Activated T-helper 17 cell treated with anti-CD3 and anti-CD28 coated beads, Interleukin-2, amount 50 U/mL, for 72 hours (primary cell): ENCODE data around the gene DIPK1B. TPM values are rescaled to one million over a fixed set of nuclear protein-coding genes. Genes with fewer than 3 reads are reported as not detected.
"Not testable (repeated sequence)": the region's sequence is repeated elsewhere in the genome, so short reads cannot be mapped to it uniquely, and the experiment has no call there.

ENCODE experiments used
- ATAC-seq: fragments of 150-1000 bp; cut with Tn5 transposase; replicated peaks from 2 replicates; pipeline ENCODE4 v1.10.0; 2021; ENCODE audit warnings: mild to moderate bottlenecking, moderate library complexity
- H3K27ac Mint-ChIP-seq: one replicate; pipeline ENCODE4 v1.8.0; 2022; ENCODE audit warnings: mixed read lengths
- H3K27me3 Mint-ChIP-seq: one replicate; pipeline ENCODE4 v1.8.0; 2022; ENCODE audit warnings: mixed read lengths
- H3K36me3 Mint-ChIP-seq: one replicate; pipeline ENCODE4 v1.8.0; 2022; ENCODE audit warnings: low read depth, mild to moderate bottlenecking, mixed read lengths
- H3K4me1 Mint-ChIP-seq: one replicate; pipeline ENCODE4 v1.8.0; 2022; ENCODE audit warnings: mixed read lengths
- H3K4me3 Mint-ChIP-seq: one replicate; pipeline ENCODE4 v1.8.0; 2022; ENCODE audit warnings: mild to moderate bottlenecking, mixed read lengths
- H3K9me3 Mint-ChIP-seq: one replicate; pipeline ENCODE4 v1.8.0; 2022; ENCODE audit warnings: mixed read lengths
- total RNA-seq, 2 donors: library from RNA; stranded (reverse); gene quantifications; one replicate each; pipeline ENCODE4 v1.2.3, GENCODE V29; 2022

Gene DIPK1B
- total RNA-seq, 2 donors from 2014 or later = not detected

DNA sequence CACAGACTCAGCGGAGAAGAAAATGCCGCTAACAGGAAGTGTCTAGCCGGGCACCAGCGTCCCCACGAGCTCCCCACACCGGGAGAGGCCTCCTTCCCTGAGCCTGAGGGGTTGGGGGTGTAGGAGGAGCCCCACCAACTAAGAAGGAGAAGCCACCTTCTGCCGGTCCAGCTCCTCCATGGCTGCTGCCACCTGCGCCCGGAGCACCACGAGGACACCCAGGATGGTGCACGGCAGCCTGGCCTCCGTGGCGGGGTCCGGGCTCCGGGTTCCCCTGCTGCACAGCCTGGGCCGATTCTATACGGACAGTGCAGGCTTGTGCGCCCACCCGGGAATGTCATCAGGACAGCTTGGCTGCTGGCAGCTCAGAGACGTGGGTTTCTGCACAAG, 45.4 kb downstream of the DIPK1B start:
- ATAC-seq = no peak
- Mint-ChIP-seq H3K27me3 (peaks cover 4% of the 10 kb centered on the region), H3K4me1 (no peaks in the 10 kb centered on the region), H3K27ac (no peak overlapping the region), H3K36me3 (no peaks in the 10 kb centered on the region), H3K9me3 (no peaks in the 10 kb centered on the region), H3K4me3 (no peak overlapping the region)

GRCh38 chr9:136759001-136759400, 46.6 kb downstream of the DIPK1B start:
- H3K27ac Mint-ChIP-seq = no peak overlapping the region
- no peaks in the 10 kb centered on the region for H3K36me3 Mint-ChIP-seq
- peaks cover 4% of the 10 kb centered on the region for H3K27me3 Mint-ChIP-seq
- no peak overlapping the region for H3K4me3 Mint-ChIP-seq
- no peaks in the 10 kb centered on the region for H3K4me1 Mint-ChIP-seq
- no peaks in the 10 kb centered on the region for H3K9me3 Mint-ChIP-seq
- ATAC-seq = no peak

- no peaks in the 10 kb centered on the region for H3K36me3 Mint-ChIP-seq
- no peak overlapping the region for H3K27ac Mint-ChIP-seq
- H3K4me3 Mint-ChIP-seq = no peak overlapping the region
- no peak for ATAC-seq
- no peaks in the 10 kb centered on the region for H3K9me3 Mint-ChIP-seq
- peaks cover 4% of the 10 kb centered on the region for H3K27me3 Mint-ChIP-seq
- no peaks in the 10 kb centered on the region for H3K4me1 Mint-ChIP-seq
These were observed 47.3 kb downstream of the DIPK1B start for GRCh38 chr9:136759436-136760325.

DNA sequence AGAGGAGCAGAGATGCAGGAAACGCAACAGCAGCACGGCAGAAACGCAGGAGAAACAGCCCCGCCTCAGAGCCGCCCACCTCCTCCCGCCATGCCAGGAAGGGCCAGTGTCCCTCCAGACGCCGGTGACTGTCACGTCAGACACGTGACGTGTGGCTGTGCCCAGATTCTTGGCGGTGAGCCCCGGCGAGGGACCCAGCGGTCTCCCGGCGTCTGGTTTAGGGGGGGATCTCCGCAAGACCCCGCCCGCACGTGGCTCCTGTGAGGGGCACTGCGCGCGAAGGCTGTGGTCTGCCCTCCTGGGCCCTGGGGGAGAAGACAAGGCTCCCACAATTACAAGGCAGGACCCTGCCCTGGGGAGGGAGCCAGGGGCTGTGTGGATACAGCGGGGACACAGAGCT, 48.1 kb downstream of the DIPK1B start:
- H3K9me3 Mint-ChIP-seq = no peaks in the 10 kb centered on the region
- no peak overlapping the region for H3K27ac Mint-ChIP-seq
- H3K4me3 Mint-ChIP-seq = no peak overlapping the region
- H3K4me1 Mint-ChIP-seq = no peaks in the 10 kb centered on the region
- H3K27me3 Mint-ChIP-seq = peaks cover 4% of the 10 kb centered on the region
- H3K36me3 Mint-ChIP-seq = no peaks in the 10 kb centered on the region
- no peak for ATAC-seq

DNA sequence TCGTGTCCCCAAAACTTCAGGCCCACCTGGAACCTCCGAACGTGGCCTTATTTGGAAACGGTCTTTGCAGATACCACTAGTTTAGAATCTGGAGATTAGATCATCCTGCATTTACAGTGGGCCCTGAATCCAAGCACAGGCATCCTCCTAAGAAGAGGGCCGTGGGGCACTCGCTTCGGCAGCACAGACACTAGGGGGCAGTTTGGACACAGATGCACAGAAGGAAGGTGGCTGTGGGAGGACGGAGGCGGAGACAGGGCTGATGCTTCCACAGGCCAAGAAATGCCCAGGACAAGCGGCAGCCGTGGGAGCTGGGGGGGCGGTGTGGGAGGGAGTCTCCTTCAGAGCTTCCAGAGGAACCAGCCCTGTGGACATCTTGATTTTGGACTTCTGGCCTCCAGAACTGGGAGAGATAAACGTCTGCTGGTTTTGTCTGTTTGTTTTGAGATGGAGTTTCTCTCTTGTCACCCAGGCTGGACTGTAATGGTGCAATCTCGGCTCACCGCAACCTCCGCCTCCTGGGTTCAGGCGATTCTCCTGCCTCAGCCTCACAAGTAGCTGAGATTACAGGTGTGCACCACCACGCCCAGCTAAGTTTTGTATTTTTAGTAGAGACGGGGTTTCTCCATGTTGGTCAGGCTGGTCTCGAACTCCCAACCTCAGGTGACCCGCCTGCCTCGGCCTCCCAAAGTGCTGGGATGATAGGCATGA, 48.6 kb downstream of the DIPK1B start:
- ATAC-seq = peak; percentile 34
- H3K4me1 Mint-ChIP-seq, H3K27me3 Mint-ChIP-seq, H3K27ac Mint-ChIP-seq, H3K4me3 Mint-ChIP-seq, H3K9me3 Mint-ChIP-seq, H3K36me3 Mint-ChIP-seq: not testable (repeated sequence)

GRCh38 chr9:136761545-136761981, 49.2 kb downstream of the DIPK1B start:
- no peak for ATAC-seq
- no peaks in the 10 kb centered on the region for H3K36me3 Mint-ChIP-seq
- H3K4me3 Mint-ChIP-seq = no peak overlapping the region
- peaks cover under 1% of the 10 kb centered on the region for H3K4me1 Mint-ChIP-seq
- H3K9me3 Mint-ChIP-seq = no peaks in the 10 kb centered on the region
- peaks cover 4% of the 10 kb centered on the region for H3K27me3 Mint-ChIP-seq
- H3K27ac Mint-ChIP-seq = no peak overlapping the region

DNA sequence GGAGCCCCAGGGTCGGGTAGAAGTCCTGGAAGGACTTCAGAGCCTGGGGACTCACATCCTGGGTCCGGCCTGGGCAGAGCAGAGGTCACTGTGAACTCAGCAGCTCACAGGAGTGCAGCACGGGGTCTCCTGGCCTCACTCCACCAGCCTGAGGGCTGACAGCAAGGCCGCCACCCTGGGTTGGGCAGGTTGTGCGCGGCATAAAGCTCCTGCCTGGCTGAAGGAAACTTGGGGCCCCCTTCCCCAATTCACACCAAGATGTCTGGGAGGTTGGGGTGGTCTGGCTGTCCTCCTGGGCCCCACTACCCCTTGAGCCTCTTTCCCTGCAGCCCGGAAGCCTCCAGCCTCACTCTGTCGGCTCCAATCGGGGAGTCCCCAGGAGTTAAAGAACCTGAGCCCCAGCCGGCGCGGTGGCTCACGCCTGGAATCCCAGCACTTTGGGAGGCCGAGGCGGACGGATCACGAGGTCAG, 49.9 kb downstream of the DIPK1B start:
- Mint-ChIP-seq H3K27me3 (peaks cover 4% of the 10 kb centered on the region), H3K9me3 (no peaks in the 10 kb centered on the region), H3K27ac (no peak overlapping the region), H3K36me3 (no peaks in the 10 kb centered on the region), H3K4me3 (no peak overlapping the region), H3K4me1 (peaks cover 6% of the 10 kb centered on the region)
- no peak for ATAC-seq

DNA sequence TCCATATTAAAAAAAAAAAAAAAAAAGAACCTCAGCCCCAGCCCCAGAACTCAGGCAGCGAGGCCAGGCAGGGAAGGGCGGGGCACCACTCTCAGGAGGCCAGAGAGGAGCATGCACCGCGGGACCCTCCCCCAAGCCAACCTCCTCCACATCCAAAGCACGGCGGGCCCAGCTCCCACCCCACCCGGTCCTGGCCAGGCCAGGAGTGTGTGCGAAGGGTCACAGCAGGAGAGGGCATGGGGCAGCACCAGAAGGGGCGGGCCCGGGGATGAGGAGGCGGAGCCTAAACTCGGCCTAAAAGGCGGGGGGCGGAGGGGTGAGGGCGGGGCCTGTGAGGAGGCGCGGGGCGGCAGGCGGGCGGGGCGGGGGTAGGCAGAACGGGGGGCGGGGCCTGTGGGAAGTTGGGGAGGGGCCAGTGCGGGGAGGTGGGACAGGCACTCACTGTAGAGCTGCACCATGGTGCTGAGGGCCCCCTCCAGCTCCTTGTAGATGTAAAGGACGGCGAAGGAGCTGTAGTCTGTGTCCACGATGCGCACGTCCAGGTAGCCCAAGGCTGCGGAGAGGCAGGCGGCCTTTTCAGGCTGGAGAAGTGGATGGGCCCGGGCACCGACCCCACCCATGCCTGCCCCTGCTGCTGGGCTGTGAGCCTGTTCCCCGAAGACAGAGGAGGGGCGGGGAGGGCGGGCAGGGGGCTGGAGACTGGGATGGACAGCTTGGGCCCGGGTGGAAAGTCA, 50.7 kb downstream of the DIPK1B start:
- ATAC-seq = no peak
- Mint-ChIP-seq H3K4me3 (no peak overlapping the region), H3K27me3 (peaks cover 9% of the 10 kb centered on the region), H3K4me1 (peaks cover 6% of the 10 kb centered on the region), H3K9me3 (no peaks in the 10 kb centered on the region), H3K36me3 (no peaks in the 10 kb centered on the region), H3K27ac (no peak overlapping the region)

- Mint-ChIP-seq H3K27me3 (peaks cover 9% of the 10 kb centered on the region), H3K4me3 (no peak overlapping the region), H3K27ac (no peak overlapping the region), H3K36me3 (no peaks in the 10 kb centered on the region), H3K4me1 (peaks cover 6% of the 10 kb centered on the region), H3K9me3 (no peaks in the 10 kb centered on the region)
- ATAC-seq = no peak
These were observed 51.3 kb downstream of the DIPK1B start for GRCh38 chr9:136763649-136764035.

GRCh38 chr9:136764301-136764891, 52.0 kb downstream of the DIPK1B start, which contains the start of gene LCN15:
Gene LCN15, minus strand, starts transcription at chr9:136764518. Its CDS starts 30 bp downstream, at chr9:136764488.
- Mint-ChIP-seq H3K4me3 (no peak within 1 kb of the TSS), H3K27ac (no peak within 1 kb of the TSS), H3K36me3 (no peaks in the 10 kb centered on the region), H3K4me1 (peaks cover 6% of the 10 kb centered on the region), H3K9me3 (no peaks in the 10 kb centered on the region), H3K27me3 (peaks cover 9% of the 10 kb centered on the region)
- ATAC-seq = no peak

DNA sequence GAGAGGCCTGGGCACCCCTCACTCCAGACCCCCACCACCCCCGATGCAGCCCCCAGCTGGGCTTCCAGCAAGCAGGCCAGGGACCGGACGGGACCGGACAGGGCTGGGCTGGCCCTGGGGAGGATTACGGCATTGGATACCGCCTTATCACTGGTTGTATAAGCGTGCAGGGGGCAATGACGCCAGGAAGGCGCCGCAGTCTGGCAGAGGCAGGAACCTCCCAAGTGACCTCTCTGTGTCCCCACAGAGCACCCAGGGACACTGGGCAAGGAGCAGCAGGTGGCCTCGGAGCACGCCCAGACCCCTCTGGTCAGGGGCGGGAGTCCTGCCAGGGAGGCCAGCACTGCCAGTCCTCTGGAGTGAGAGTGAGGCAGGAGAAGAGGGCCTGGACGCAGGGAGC, 52.7 kb downstream of the DIPK1B start:
- Mint-ChIP-seq H3K9me3 (no peaks in the 10 kb centered on the region), H3K27ac (no peak overlapping the region), H3K4me1 (peaks cover 6% of the 10 kb centered on the region), H3K36me3 (no peaks in the 10 kb centered on the region), H3K4me3 (no peak overlapping the region), H3K27me3 (peaks cover 9% of the 10 kb centered on the region)
- ATAC-seq = no peak

- not testable (repeated sequence) for H3K4me1 Mint-ChIP-seq, H3K9me3 Mint-ChIP-seq, H3K27me3 Mint-ChIP-seq, H3K36me3 Mint-ChIP-seq
- H3K27ac Mint-ChIP-seq = peak overlapping the region; percentile 61
- peak; percentile 68 for ATAC-seq
- H3K4me3 Mint-ChIP-seq = peak overlapping the region; percentile 50
These were observed 53.5 kb downstream of the DIPK1B start for GRCh38 chr9:136765745-136766409.

DNA sequence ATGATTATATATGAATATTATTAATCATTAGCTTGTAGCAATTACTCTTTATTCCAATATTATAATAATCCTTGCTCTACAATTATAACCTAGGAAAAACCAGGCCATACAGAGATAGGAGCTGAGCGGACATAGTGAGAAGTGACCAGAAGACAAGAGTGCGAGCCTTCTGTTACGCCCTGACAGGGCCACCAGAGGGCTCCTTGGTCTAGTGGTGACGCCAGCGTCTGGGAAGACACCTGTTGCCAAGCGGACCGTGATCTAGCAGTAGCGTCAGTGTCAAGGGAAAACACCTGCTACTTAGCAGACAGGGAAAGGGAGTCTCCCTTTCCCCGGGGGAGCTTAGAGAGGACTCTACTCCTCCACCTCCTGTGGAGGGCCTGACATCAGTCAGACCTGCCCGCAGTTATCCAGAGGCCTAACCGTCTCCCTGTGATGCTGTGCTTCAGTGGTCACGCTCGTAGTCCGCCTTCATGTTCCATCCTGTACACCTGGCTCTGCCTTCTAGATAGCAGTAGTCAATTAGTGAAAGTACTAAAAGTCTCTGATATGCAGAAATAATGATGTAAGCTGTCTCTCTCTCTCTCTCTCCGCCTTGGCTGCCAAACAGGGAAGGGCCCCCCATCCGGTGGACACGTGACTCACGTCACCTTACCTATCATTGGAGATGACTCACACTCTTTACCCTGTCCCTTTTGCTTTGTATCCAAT, 54.2 kb downstream of the DIPK1B start:
- not testable (repeated sequence) for H3K4me1 Mint-ChIP-seq, H3K36me3 Mint-ChIP-seq, H3K27me3 Mint-ChIP-seq, H3K9me3 Mint-ChIP-seq
- ATAC-seq = peak; percentile 72
- H3K27ac Mint-ChIP-seq = peak overlapping the region; percentile 81
- H3K4me3 Mint-ChIP-seq = peak overlapping the region; percentile 63
